K562 (cell line): Measurements from ENCODE around the gene GDPD2. TPM values are rescaled to one million over a fixed set of nuclear protein-coding genes. Genes with fewer than 3 reads are reported as not detected.

Source experiments
- ATAC-seq: fragments of 200-7000 bp; cut with Tn5 transposase; 3 replicates; pipeline ENCODE4 v1.9.1; 2020; ENCODE audit warnings: moderate library complexity
- BruUV-seq: library from RNA; stranded (reverse); fragments of 400-500 nt; replicated peaks from 2 replicates; lab custom pipeline; 2021; lab: Mats Ljungman, UMichigan
- CTCF ChIA-PET: fragments of 300-600 bp; formaldehyde crosslinking; extraction: SDS; loops from one replicate; lab custom pipeline; 2021; ENCODE audit warnings: low intra/inter-chr PET ratio; lab: Yijun Ruan, JAX
- POLR2A ChIA-PET: fragments of 300-600, 350-650 bp; sonication (Branson Sonifier 250); formaldehyde crosslinking; extraction: SDS; loops from one replicate; lab custom pipeline; 2021; ENCODE audit warnings: antibody characterized with exemption, inconsistent platforms; lab: Yijun Ruan, JAX
- DNase-seq, 4 experiments: peaks; one replicate each; pipeline versions ENCODE4 v3.0.0 to v3.0.0-alpha.2; 2011 to 2018; ENCODE audit warnings: low spot score in 3 of 4, mixed read lengths in 3 of 4; ENCODE audit errors: extremely low read depth in 1 of 4
- FAIRE-seq: peaks from 2 replicates; lab custom pipeline; 2011; peaks lifted over from hg19 to GRCh38; lab: Jason Lieb, UNC
- H2AFZ ChIP-seq: 2 replicates; pipeline ENCODE4 v1.6.0; 2011; ENCODE audit warnings: low read depth, low read length, control low read depth, inconsistent platforms
- H3K27ac ChIP-seq: fragments of 200-600 bp; 3 replicates; pipeline ENCODE4 v1.8.0; 2011; ENCODE audit warnings: low read depth, mild to moderate bottlenecking, control low read depth, inconsistent platforms, low read length, moderate library complexity, mixed read lengths; ENCODE audit errors: extremely low read depth
- H3K27me3 ChIP-seq, 2 experiments: fragments of 300-600 bp in 1 of 2; 2 replicates in 1 of 2; 3 replicates in 1 of 2; pipeline versions ENCODE4 v1.6.0 to v1.8.0; 2011; ENCODE audit warnings: inconsistent platforms in 2 of 2, low read length in 2 of 2, mild to moderate bottlenecking in 1 of 2, mixed read lengths in 1 of 2, moderate library complexity in 1 of 2; ENCODE audit not compliant: control insufficient read depth in 2 of 2, insufficient read depth in 2 of 2
- H3K36me3 ChIP-seq: fragments of 300-600 bp; 3 replicates; pipeline ENCODE4 v1.8.0; 2011; ENCODE audit warnings: mild to moderate bottlenecking, low read length, inconsistent platforms; ENCODE audit not compliant: control insufficient read depth, insufficient read depth
- H3K4me1 ChIP-seq, 2 experiments: fragments of 200-600 bp in 1 of 2; replicated peaks in 1 of 2; 2 replicates in 1 of 2; 3 replicates in 1 of 2; pipeline versions ENCODE4 v1.5.1 to v1.8.0; 2011; ENCODE audit warnings: inconsistent platforms in 2 of 2, low read length in 2 of 2, mild to moderate bottlenecking in 1 of 2, mixed read lengths in 1 of 2, moderate library complexity in 1 of 2; ENCODE audit not compliant: control insufficient read depth in 2 of 2, insufficient read depth in 2 of 2
- H3K4me2 ChIP-seq: 2 replicates; pipeline ENCODE4 v1.6.1; 2011; ENCODE audit warnings: low read length, control low read depth, inconsistent platforms, mixed read lengths; ENCODE audit not compliant: insufficient read depth
- H3K4me3 ChIP-seq: fragments of 200-600 bp; sonication (generic), shearing (Covaris generic); 2 replicates; pipeline ENCODE4 v1.5.1; 2016; ENCODE audit warnings: control low read depth, inconsistent platforms
- H3K79me2 ChIP-seq: fragments of 200-600 bp; 3 replicates; pipeline ENCODE4 v1.8.0; 2011; ENCODE audit warnings: low read length, inconsistent platforms; ENCODE audit not compliant: control insufficient read depth, insufficient read depth
- H3K9ac ChIP-seq, 2 experiments: 2 replicates each; pipeline versions ENCODE4 v1.6.0 to v1.6.1; 2011; ENCODE audit warnings: low read depth in 2 of 2, low read length in 2 of 2, control low read depth in 1 of 2, inconsistent platforms in 1 of 2, mild to moderate bottlenecking in 1 of 2, mixed read lengths in 1 of 2; ENCODE audit not compliant: insufficient read depth in 1 of 2
- H3K9me1 ChIP-seq: one replicate; pipeline ENCODE4 v1.6.0; 2011; ENCODE audit warnings: inconsistent platforms, mild to moderate bottlenecking, low read length, moderate library complexity; ENCODE audit not compliant: control insufficient read depth, insufficient read depth
- H3K9me3 ChIP-seq: replicated peaks from 2 replicates; pipeline ENCODE4 v1.5.1; 2011; ENCODE audit warnings: low read depth, low read length, inconsistent platforms; ENCODE audit not compliant: control insufficient read depth, insufficient read depth
- H4K20me1 ChIP-seq: replicated peaks from 2 replicates; pipeline ENCODE4 v1.6.1; 2011; ENCODE audit warnings: low read length, inconsistent platforms, mixed read lengths; ENCODE audit not compliant: control insufficient read depth, insufficient read depth
- FOXP1 ChIP-seq: sonication (generic); formaldehyde crosslinking; IDR thresholded peaks from 2 replicates; pipeline ENCODE4 v1.8.0; 2022; ENCODE audit warnings: mild to moderate bottlenecking, missing genetic modification reagents
- HDAC1 ChIP-seq, 2 experiments: fragments of 450-650 bp; IDR thresholded peaks; 2 replicates each; pipeline ENCODE4 v1.6.1; 2016 to 2017; ENCODE audit warnings: inconsistent platforms in 1 of 2, mild to moderate bottlenecking in 1 of 2, moderate library complexity in 1 of 2
- MAFG ChIP-seq: fragments of 450-650 bp; conservative IDR thresholded peaks from 2 replicates; pipeline ENCODE4 v1.6.1; 2016; ENCODE audit warnings: missing genetic modification characterization, missing compliant biosample characterization
- NCOA1 ChIP-seq: fragments of 450-650 bp; IDR thresholded peaks from 2 replicates; pipeline ENCODE4 v1.6.1; 2016; ENCODE audit warnings: low read depth
- NONO ChIP-seq, 2 experiments: fragments of 200-400 bp in 1 of 2; fragments of 450-650 bp in 1 of 2; formaldehyde crosslinking in 1 of 2; IDR thresholded peaks; 2 replicates each; pipeline ENCODE4 v1.6.1; 2017; ENCODE audit warnings: low read depth in 2 of 2, mild to moderate bottlenecking in 2 of 2, moderate library complexity in 2 of 2, low read length in 1 of 2
- SLC30A9 ChIP-seq: fragments of 250-450 bp; sonication (Bioruptor Pico); IDR thresholded peaks from 2 replicates; pipeline ENCODE4 v1.8.0; 2022; ENCODE audit warnings: mild to moderate bottlenecking, moderate library complexity
- SMAD2 ChIP-seq: fragments of 150-350 bp; IDR thresholded peaks from 2 replicates; pipeline ENCODE4 v1.6.1; 2014; ENCODE audit warnings: low read depth, mild to moderate bottlenecking, low read length
- SNIP1 ChIP-seq: fragments of 450-650 bp; IDR thresholded peaks from 2 replicates; pipeline ENCODE4 v1.7.1; 2017; ENCODE audit warnings: low read depth, mild to moderate bottlenecking
- XRCC3 ChIP-seq: fragments of 450-650 bp; IDR thresholded peaks from 2 replicates; pipeline ENCODE4 v1.6.1; 2017; ENCODE audit warnings: mild to moderate bottlenecking, moderate library complexity
- ZBTB1 ChIP-seq: sonication (generic); formaldehyde crosslinking; IDR thresholded peaks from 2 replicates; pipeline ENCODE4 v1.8.1; 2023; ENCODE audit warnings: missing genetic modification reagents, low read depth, mild to moderate bottlenecking, borderline replicate concordance
- ZKSCAN8 ChIP-seq: fragments of 200-800 bp; sonication (Bioruptor generic); IDR thresholded peaks from 2 replicates; pipeline ENCODE4 v1.6.1; 2016; ENCODE audit warnings: missing genetic modification characterization, missing compliant biosample characterization
- ZNF143 ChIP-seq: sonication (generic); formaldehyde crosslinking; IDR thresholded peaks from 2 replicates; pipeline ENCODE4 v1.9.0; 2022; ENCODE audit warnings: mild to moderate bottlenecking, missing genetic modification reagents
- ZNF23 ChIP-seq: fragments of 250-450 bp; sonication (Bioruptor Pico); IDR thresholded peaks from 2 replicates; pipeline ENCODE4 v1.4.0; 2020; ENCODE audit warnings: mild to moderate bottlenecking
- ZNF561 ChIP-seq: fragments of 450-650 bp; formaldehyde crosslinking; conservative IDR thresholded peaks from 2 replicates; pipeline ENCODE4 v1.4.0; 2020; ENCODE audit warnings: mild to moderate bottlenecking, moderate library complexity
- WGBS: fragments of 100-300 bp; shearing (Covaris generic); methylation state at CpG from one replicate; pipeline ENCODE4 v1.1.6; 2016; ENCODE audit warnings: low coverage, mixed read lengths; ENCODE audit not compliant: insufficient coverage; ENCODE audit errors: missing lambda C conversion rate; 5-methylcytosine and 5-hydroxymethylcytosine counted together
- in situ Hi-C: fragments of 300-500 bp; cut with MboI; formaldehyde crosslinking; loops from 4 replicates; pipeline ENCODE4 v1.15.0; 2018; ENCODE audit warnings: inconsistent platforms, mixed read lengths
- intact Hi-C: fragments of 100-400 bp; cut with micrococcal nuclease; formaldehyde crosslinking; loops from 2 replicates; pipeline ENCODE4 v1.14.2; 2022
- polyA plus RNA-seq, 8 experiments: library from polyadenylated mRNA; depleted of rRNA in 4 of 8; stranded (reverse) in 5 of 8; unstranded in 3 of 8; fragments of >200 nt; fragmentation: Nextera tagmentation in 2 of 8; fragmentation: Illumina TruSeq in 1 of 8; extraction: Ambion mirVana in 2 of 8; extraction: Trizol in 1 of 8; gene quantifications; 2 replicates each; pipeline versions ENCODE4 v1.2.1 to v1.2.3, GENCODE V29; 2011 to 2014; ENCODE audit warnings: inconsistent platforms in 1 of 8, missing spikeins in 1 of 8
- total RNA-seq, 7 experiments: library from RNA; depleted of rRNA in 6 of 7; stranded (reverse); fragments of >200 nt in 6 of 7; fragmentation: Illumina TruSeq in 2 of 7; extraction: Trizol in 2 of 7; gene quantifications; 2 replicates each; pipeline versions ENCODE4 v1.2.1 to v1.2.3, GENCODE V29; 2011 to 2021; ENCODE audit warnings: low replicate concordance in 1 of 7
- TF ChIP-seq, protein P1 (sequence below): fragments of 250-450 bp; sonication (Bioruptor Pico); IDR thresholded peaks from 2 replicates; pipeline ENCODE4 v1.8.0; 2022; ENCODE audit warnings: inconsistent platforms
- TF ChIP-seq, protein P2 (sequence below): sonication (generic); formaldehyde crosslinking; IDR thresholded peaks from 2 replicates; pipeline ENCODE4 v1.8.1; 2022; ENCODE audit warnings: missing genetic modification reagents
- TF ChIP-seq, protein P3 (sequence below): fragments of 250-450 bp; sonication (Bioruptor Pico); IDR thresholded peaks from 2 replicates; pipeline ENCODE4 v1.8.0; 2022; ENCODE audit warnings: moderate library complexity, mild to moderate bottlenecking, inconsistent platforms

The GDPD2 gene
- total and polyA plus RNA-seq, 9 of the 15 experiments (the other 6 are each of a cell fraction or from before 2014, with no cell fraction given) = not detected

DNA sequence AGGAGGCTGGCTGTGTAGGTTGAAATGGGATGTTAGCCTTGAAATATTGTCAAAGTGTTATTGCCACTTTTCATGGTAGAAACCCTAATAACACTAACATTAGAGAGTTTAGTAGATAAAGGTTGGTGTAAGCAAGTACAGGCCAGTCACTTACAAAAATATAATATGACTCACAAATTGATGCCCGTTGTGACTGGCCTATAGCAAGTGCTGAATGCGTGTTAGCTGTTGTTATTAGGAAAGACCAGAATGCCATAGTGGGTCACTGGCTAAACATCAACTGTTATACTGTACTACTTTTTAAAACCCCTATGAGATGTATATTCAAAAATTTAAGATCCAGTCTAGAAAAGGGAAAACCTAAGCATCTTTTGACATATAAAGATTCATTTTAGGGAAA lies 20.4 kb upstream of the GDPD2 start (continued):
- TF ChIP-seq, protein P1, sequence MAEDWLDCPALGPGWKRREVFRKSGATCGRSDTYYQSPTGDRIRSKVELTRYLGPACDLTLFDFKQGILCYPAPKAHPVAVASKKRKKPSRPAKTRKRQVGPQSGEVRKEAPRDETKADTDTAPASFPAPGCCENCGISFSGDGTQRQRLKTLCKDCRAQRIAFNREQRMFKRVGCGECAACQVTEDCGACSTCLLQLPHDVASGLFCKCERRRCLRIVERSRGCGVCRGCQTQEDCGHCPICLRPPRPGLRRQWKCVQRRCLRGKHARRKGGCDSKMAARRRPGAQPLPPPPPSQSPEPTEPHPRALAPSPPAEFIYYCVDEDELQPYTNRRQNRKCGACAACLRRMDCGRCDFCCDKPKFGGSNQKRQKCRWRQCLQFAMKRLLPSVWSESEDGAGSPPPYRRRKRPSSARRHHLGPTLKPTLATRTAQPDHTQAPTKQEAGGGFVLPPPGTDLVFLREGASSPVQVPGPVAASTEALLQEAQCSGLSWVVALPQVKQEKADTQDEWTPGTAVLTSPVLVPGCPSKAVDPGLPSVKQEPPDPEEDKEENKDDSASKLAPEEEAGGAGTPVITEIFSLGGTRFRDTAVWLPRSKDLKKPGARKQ (CRISPR knock-in tag) = no peak
- TF ChIP-seq HDAC1 (IDR thresholded peaks at IDR 0.05) (no peak), ZBTB1 (no peak)
- TF ChIP-seq, protein P2, sequence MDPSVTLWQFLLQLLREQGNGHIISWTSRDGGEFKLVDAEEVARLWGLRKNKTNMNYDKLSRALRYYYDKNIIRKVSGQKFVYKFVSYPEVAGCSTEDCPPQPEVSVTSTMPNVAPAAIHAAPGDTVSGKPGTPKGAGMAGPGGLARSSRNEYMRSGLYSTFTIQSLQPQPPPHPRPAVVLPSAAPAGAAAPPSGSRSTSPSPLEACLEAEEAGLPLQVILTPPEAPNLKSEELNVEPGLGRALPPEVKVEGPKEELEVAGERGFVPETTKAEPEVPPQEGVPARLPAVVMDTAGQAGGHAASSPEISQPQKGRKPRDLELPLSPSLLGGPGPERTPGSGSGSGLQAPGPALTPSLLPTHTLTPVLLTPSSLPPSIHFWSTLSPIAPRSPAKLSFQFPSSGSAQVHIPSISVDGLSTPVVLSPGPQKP = no peak

DNA sequence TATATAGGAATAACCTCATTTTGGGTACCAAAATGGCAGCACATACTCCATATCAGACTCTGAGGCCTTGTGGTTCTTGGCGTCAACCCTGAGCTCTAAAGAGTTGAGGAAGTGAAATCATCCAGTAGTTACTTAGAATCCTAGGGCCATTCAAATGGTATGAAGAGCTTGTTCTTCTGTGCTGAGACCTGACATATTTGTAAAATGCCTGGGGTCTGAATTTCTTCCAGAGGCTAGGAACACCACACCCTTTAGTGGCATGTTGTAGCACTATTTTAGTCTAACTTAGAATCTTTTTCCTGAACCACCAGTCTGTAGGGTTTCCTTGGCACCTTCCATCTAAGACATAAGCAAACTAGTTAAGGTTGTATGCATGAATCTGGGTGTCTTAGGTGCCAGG lies 18.1 kb upstream of the GDPD2 start:
- no peak for FAIRE-seq
- no TSS peak for BruUV-seq
- Histone ChIP-seq H2AFZ (no peak overlapping the region), H3K36me3 (peaks cover 72% of the 10 kb centered on the region), H3K79me2 (no peaks in the 10 kb centered on the region), H3K9me1 (no peaks in the 10 kb centered on the region), H3K4me3 (no peak overlapping the region), H3K4me1 (no peaks in the 10 kb centered on the region), H3K9me3 (no peaks in the 10 kb centered on the region), H3K9ac (no peak overlapping the region), H3K4me2 (no peak overlapping the region), H3K27me3 (no peaks in the 10 kb centered on the region), H3K27ac (no peak overlapping the region), H4K20me1 (no peaks in the 10 kb centered on the region)
- ATAC-seq = no peak
- WGBS = 75% methylated on average over 1 of the region's 1 CpG
- ChIA-PET CTCF (no interaction called here), POLR2A (interaction anchor here (0.9 kb wide), 1 partner anchor 16 kb away, joined by 3 read pairs; no protein-coding TSS in a partner anchor)
- in situ Hi-C loops = no loop called here
- no peak for DNase-seq
- intact Hi-C loops = no loop called here
- no peak for TF ChIP-seq ZKSCAN8
- TF ChIP-seq NONO (IDR thresholded peaks at IDR 0.05; ENCODE audit: low read depth in 2 of 2, low read length in 1 of 2) = no peak
- no peak for TF ChIP-seq SMAD2
- no peak for TF ChIP-seq ZNF143
- no peak for TF ChIP-seq FOXP1 (CRISPR knock-in tag)
- no peak for TF ChIP-seq XRCC3
- TF ChIP-seq ZNF23 = no peak
- TF ChIP-seq MAFG = no peak
- TF ChIP-seq SNIP1 = no peak
- TF ChIP-seq, protein P3, sequence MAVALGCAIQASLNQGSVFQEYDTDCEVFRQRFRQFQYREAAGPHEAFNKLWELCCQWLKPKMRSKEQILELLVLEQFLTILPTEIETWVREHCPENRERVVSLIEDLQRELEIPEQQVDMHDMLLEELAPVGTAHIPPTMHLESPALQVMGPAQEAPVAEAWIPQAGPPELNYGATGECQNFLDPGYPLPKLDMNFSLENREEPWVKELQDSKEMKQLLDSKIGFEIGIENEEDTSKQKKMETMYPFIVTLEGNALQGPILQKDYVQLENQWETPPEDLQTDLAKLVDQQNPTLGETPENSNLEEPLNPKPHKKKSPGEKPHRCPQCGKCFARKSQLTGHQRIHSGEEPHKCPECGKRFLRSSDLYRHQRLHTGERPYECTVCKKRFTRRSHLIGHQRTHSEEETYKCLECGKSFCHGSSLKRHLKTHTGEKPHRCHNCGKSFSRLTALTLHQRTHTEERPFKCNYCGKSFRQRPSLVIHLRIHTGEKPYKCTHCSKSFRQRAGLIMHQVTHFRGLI (CRISPR knock-in tag) = no peak
- no peak for TF ChIP-seq SLC30A9 (CRISPR knock-in tag)
- TF ChIP-seq NCOA1 = no peak
- TF ChIP-seq ZNF561 (CRISPR knock-in tag) = no peak
